Large intestine (tissue), 3 donors: ENCODE results near the gene PRR29. TPM values are rescaled to one million over a fixed set of nuclear protein-coding genes. Genes with fewer than 3 reads are reported as not detected.
"Not testable (repeated sequence)": the region's sequence is repeated elsewhere in the genome, so short reads cannot be mapped to it uniquely, and the experiment has no call there.

Experiments
- DNase-seq, 2 donors: peaks; one replicate each; pipeline versions ENCODE4 v3.0.0 to v3.0.0-alpha.2; 2013
- H3K27ac ChIP-seq: one replicate; pipeline ENCODE4 v1.5.1; 2013; ENCODE audit warnings: low read length
- H3K27me3 ChIP-seq: 2 replicates; pipeline ENCODE4 v1.6.1; 2013; ENCODE audit warnings: low read length; ENCODE audit not compliant: control insufficient read depth, insufficient read depth
- H3K36me3 ChIP-seq: 2 replicates; pipeline ENCODE4 v1.6.1; 2013; ENCODE audit warnings: low read length; ENCODE audit not compliant: control insufficient read depth, insufficient read depth
- H3K4me1 ChIP-seq: one replicate; pipeline ENCODE4 v1.6.1; 2013; ENCODE audit warnings: low read length; ENCODE audit not compliant: control insufficient read depth, insufficient read depth
- H3K4me3 ChIP-seq: one replicate; pipeline ENCODE4 v1.5.1; 2013; ENCODE audit warnings: low read length
- H3K9me3 ChIP-seq: one replicate; pipeline ENCODE4 v1.6.1; 2013; ENCODE audit warnings: mild to moderate bottlenecking, low read depth, low read length, moderate library complexity; ENCODE audit not compliant: control insufficient read depth
- WGBS: methylation state at CpG from one replicate; pipeline ENCODE4 v1.1.5; 2013; ENCODE audit warnings: low lambda C conversion rate; ENCODE audit not compliant: insufficient coverage; 5-methylcytosine and 5-hydroxymethylcytosine counted together
- polyA plus RNA-seq: library from polyadenylated mRNA; unstranded; fragments of 120-200 nt; gene quantifications from one replicate; pipeline ENCODE4 v1.2.1, GENCODE V29; 2013

The PRR29 gene
- polyA plus RNA-seq, 1 donor: 1.2 TPM

DNA sequence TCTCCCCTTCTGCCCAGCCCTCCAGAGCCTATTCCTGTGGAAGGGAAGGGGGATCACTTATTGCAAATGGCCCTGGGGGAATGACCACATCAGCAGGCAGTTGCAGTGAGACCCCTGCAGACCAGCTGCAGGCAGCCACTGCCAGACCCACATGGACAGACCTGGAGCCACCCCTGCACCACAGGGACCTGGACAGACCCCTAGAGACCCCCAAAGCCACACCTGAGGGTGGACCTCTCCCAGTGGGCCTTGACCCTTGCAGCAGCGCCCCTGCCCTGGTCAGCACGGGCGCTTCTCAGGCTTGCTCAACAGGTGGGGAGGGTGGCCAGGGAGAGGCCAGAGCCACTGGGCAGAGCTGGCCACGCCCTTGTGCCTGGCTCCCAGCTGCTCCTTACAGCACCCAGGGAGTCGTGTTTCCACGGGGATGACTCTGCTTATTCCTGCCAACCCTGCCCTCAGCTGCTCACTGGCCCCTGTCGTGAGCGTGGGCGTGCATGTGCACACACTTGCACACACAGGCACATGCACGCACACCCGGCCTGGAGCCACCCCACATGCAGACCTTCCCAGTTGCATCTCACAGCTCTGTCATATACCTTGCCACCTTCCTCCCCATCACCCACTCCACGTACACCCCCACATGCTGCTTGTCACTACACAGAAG is 24.1 kb upstream of the PRR29 start:
- DNase-seq: no peak

DNA sequence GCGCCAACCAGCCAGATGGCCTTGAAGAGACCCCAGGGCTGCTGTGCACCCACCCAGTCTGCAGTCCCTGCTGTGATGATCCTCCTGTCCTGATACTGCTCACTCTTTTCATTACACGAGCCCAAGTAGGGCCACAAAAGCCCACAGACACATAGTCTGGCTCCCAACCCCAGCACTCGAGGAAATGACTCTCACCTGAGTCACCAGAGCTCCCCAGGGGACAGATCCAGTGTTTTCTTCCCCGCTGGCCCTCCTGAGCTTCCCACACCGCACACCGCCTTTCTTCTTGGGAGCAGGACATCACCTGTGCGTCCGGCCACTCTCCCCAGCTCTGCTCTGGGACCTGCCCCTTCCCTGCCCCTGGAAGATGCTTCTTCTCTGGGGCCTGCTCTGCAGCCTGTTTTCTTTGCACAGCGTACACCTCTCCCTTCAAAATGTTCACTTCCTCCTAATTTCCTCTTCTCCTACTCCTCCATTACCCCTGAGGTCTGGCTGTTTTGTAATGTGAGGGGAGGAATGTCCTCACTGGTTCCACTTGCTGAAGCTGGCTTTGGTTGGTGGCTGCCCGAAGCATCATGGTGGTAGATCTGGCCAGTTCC is 23.5 kb upstream of the PRR29 start:
- Histone ChIP-seq H3K36me3 (no peaks in the 10 kb centered on the region), H3K4me3 (no peak overlapping the region), H3K27me3 (no peaks in the 10 kb centered on the region), H3K4me1 (no peaks in the 10 kb centered on the region), H3K27ac (no peak overlapping the region), H3K9me3 (no peaks in the 10 kb centered on the region)
- no peak for DNase-seq
- WGBS: 60% methylated on average over 2 of the region's 10 CpGs

More for the DNA sequence above, 24.1 kb upstream of the PRR29 start:
- no peaks in the 10 kb centered on the region for H3K4me1 ChIP-seq
- H3K36me3 ChIP-seq: no peaks in the 10 kb centered on the region
- H3K4me3 ChIP-seq: no peak overlapping the region
- H3K27me3 ChIP-seq: no peaks in the 10 kb centered on the region
- no CpG with 5 or more reads among the region's 12 CpGs for WGBS
- no peaks in the 10 kb centered on the region for H3K9me3 ChIP-seq
- no peak overlapping the region for H3K27ac ChIP-seq

DNA sequence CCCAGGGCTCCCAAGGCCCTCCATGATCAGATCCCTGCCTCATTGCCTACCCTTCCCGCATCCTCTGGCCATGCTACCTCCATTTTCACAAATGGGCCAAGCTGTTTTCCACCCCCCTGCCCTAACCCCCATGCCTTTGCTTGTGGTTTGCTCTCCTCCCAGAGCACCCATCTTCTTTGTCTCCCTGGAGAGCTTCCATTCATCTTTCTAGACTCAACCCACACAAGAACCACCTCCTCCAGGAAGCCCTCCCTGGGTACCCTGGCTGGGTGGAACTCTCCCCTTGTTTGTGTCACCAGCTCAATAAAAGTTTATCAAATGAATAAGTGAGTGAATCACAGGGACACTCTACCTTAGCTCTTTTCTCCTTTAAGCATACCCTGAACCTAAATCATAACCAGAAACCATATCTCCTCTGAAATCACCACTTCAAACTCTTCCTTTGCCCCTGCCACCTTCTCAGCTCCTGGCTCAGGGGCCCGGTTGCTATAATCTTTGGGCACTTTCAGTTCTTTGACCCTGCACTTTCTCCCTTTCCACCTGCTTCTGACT is 22.5 kb upstream of the PRR29 start:
- H3K36me3 ChIP-seq: no peaks in the 10 kb centered on the region
- no peaks in the 10 kb centered on the region for H3K9me3 ChIP-seq
- H3K27me3 ChIP-seq: no peaks in the 10 kb centered on the region
- H3K4me1 ChIP-seq: no peaks in the 10 kb centered on the region
- no peak overlapping the region for H3K27ac ChIP-seq
- no peak overlapping the region for H3K4me3 ChIP-seq
- 60% methylated on average over 1 of the region's 2 CpGs for WGBS
- DNase-seq: no peak

DNA sequence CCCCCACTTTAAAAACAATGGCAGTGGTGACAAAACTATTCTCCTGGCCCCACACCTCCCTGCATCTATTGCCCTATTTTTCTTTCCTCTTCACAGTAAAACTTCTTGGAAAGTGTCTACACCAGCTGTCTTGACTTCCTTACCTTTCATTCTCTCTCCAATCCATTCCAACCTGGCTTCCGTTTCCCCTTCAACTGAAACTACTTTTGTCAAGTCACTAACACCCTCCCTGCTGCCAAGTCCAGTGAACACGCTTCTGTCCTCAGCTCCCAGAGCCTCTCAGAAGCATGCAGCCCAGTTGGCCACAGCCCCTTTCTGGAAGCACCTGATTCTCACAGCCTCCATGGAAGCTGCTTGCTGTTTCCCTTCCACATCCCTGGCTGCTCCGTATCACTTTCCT is 21.4 kb upstream of the PRR29 start:
- no peak overlapping the region for H3K4me3 ChIP-seq
- H3K27me3 ChIP-seq: no peaks in the 10 kb centered on the region
- no peaks in the 10 kb centered on the region for H3K9me3 ChIP-seq
- H3K4me1 ChIP-seq: no peaks in the 10 kb centered on the region
- 100% methylated on average over 1 of the region's 3 CpGs for whole genome bisulfite sequencing
- H3K36me3 ChIP-seq: no peaks in the 10 kb centered on the region
- DNase-seq: no peak
- H3K27ac ChIP-seq: no peak overlapping the region

DNA sequence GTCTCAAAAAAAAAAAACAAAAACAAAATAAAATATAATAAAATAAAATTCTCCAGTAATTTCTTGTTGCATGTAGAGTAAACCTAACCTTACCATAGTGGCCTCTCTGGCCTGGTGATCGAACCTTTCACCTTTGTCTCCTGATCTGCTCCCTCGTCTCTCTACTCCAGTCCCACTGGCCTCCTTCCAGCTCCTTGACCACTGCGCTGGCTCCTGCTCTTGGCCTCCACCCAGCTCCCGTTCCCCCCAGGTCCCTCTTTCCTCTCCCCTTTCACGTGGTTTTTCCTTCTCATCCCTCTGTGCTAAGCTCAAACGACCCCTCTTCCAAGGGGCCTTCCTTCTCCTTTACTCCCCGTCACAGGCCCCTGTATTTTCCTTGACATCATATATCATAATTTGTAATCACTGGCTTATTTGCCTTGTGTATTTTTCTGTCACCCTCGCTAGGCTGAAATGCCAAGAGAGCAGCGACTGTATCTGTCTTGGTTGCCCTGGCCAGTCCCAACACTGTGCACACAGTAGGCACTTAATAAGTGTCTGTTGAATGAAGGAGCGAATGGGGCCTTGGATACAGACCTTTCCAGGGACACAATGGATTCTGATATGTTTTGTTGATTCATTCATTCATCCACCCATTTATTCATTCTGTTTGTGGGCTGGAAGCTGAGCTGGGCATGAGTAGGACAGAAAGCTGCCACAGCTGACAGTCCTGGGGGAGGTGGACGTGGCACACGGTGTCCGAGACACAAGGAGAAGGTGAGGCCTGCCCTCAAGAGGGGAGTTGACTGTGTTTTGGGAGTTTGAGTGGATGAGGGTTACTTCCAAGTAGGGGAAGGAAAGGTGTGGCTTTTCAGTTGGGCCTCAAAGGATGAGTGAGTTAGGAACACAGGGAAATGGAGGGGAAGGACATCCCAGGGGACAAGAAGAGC is 19.6 kb upstream of the PRR29 start:
- no peaks in the 10 kb centered on the region for H3K4me1 ChIP-seq
- no peaks in the 10 kb centered on the region for H3K36me3 ChIP-seq
- no peak overlapping the region for H3K27ac ChIP-seq
- no peaks in the 10 kb centered on the region for H3K9me3 ChIP-seq
- DNase-seq: no peak
- 75% methylated on average over 6 of the region's 13 CpGs for WGBS
- no peak overlapping the region for H3K4me3 ChIP-seq
- H3K27me3 ChIP-seq: no peaks in the 10 kb centered on the region

DNA sequence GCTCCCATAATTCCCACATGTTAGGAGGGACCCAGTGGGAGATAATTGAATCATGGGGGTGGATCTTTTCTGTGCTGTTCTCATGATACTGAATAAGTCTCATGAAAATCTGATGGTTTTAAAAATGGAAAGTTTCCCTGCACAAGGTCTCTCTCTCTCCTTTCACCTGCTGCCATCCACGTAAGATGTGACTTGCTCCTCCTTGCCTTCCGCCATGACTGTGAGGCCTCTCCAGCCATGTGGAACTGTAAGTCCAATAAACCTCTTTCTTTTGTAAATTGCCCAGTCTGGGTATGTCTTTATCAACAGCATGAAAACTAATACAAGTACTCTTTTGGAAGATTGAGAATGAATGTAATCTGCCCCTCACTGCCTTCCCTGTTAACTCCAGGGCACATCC is 15.5 kb upstream of the PRR29 start:
- H3K27ac ChIP-seq, H3K4me3 ChIP-seq, DNase-seq, H3K4me1 ChIP-seq, H3K36me3 ChIP-seq, H3K9me3 ChIP-seq, H3K27me3 ChIP-seq: not testable (repeated sequence)
- no CpG with 5 or more reads among the region's 2 CpGs for WGBS

DNA sequence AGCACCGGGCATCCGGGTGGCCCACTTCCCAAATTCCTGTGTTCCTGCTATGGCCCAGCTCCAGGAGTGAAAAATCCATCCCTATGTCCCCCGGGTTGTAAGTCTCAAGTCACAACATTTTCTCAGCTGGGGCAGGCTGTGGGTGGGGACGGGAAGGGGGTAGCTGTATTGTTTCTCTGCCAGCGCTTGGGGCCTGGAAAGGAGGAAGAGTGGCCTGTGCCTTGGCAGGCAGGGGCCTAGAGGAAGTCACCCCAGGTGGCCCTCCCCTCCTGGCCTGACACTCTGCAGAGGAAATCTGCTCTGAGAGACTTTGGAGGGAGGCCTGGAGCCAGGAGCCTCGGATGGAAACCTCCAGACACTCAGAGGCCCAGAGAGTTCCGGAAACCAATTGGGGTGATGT is 14.8 kb upstream of the PRR29 start:
- H3K9me3 ChIP-seq: no peaks in the 10 kb centered on the region
- no peaks in the 10 kb centered on the region for H3K27me3 ChIP-seq
- H3K4me1 ChIP-seq: peaks cover 7% of the 10 kb centered on the region
- WGBS: no CpG with 5 or more reads among the region's 7 CpGs
- H3K4me3 ChIP-seq: no peak overlapping the region
- no peak for DNase-seq
- H3K36me3 ChIP-seq: no peaks in the 10 kb centered on the region
- no peak overlapping the region for H3K27ac ChIP-seq

DNA sequence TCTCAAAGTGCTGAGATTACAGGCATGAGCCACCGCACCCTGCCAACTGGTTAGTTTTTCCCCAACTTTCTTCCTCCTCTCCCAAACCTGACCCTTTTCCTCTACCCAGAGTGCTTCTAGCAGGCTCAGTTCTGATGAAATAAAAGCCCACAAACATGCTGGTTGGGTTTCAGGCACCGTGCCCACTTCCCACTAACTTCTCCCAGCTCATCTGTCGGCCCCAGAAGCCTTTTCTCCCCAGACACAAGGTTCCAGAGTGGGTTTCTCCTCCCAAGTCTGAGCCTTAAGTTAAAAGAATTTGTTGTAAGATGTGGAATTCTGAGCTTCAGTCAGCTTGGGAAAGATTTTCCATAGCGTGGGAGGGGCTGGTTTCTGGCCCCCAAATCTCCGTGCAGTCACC is 13.9 kb upstream of the PRR29 start:
- no peaks in the 10 kb centered on the region for H3K36me3 ChIP-seq
- no CpG with 5 or more reads among the region's 5 CpGs for WGBS
- no peak overlapping the region for H3K4me3 ChIP-seq
- H3K27ac ChIP-seq: no peak overlapping the region
- H3K4me1 ChIP-seq: peaks cover 7% of the 10 kb centered on the region
- H3K27me3 ChIP-seq: peaks cover 2% of the 10 kb centered on the region
- H3K9me3 ChIP-seq: no peaks in the 10 kb centered on the region
- DNase-seq: no peak

DNA sequence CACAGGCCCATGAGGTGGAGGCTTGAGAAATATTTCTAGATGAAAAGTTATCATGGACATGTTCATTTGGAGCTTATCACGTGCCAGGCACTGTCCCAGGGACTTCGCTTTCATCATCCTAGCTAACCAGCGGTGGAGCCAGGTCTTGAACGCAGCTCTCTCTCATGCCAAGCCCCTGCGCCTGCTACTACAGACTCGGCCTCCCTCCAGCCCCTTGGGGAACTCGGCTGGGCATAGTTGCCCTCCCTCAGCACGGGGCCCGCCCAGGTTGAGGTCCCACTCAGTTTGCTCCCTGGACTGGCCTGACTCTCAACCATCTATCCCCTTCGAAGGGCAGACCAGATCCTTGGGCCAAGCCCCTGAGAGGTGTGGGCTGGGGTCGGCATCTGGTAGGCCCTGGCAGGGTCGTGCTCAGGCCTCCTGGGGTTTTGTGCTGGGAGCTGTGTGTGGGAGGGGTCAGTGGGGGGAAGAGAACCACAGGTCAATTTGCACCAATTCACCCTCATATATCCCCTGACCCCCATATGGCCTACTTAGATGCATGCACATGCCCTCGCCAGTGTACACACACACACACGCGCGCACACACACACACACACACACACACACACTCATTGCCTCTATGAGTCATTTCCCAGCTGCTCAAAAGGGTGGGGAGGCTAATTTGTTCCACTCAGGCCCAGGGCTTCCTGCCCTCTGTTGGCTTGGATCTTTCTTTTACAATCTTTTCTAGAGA is 13.3 kb upstream of the PRR29 start:
- H3K27me3 ChIP-seq: peaks cover 2% of the 10 kb centered on the region
- no peak overlapping the region for H3K4me3 ChIP-seq
- H3K4me1 ChIP-seq: peaks cover 7% of the 10 kb centered on the region
- WGBS: no CpG with 5 or more reads among the region's 16 CpGs
- DNase-seq: peak; percentile 59
- no peaks in the 10 kb centered on the region for H3K9me3 ChIP-seq
- H3K27ac ChIP-seq: no peak overlapping the region
- H3K36me3 ChIP-seq: no peaks in the 10 kb centered on the region
